Prostate gland (tissue), 2 donors: Measurements from ENCODE around the gene UPF3B.

Source experiments
- CTCF ChIP-seq, 4 experiments: fragments of 200-600 bp in 2 of 4; fragments of 450-650 bp in 2 of 4; sonication (generic) in 2 of 4; IDR thresholded peaks; 1 replicate in 3 of 4; 2 replicates in 1 of 4; pipeline ENCODE4 v1.5.1; 2016 to 2019; ENCODE audit warnings: antibody characterized with exemption in 4 of 4, mild to moderate bottlenecking in 2 of 4, moderate library complexity in 2 of 4
- POLR2A ChIP-seq: fragments of 450-650 bp; IDR thresholded peaks from one replicate; pipeline ENCODE4 v1.6.1; 2016; ENCODE audit warnings: antibody characterized with exemption, mild to moderate bottlenecking
- POLR2AphosphoS5 ChIP-seq: sonication (generic); formaldehyde crosslinking; IDR thresholded peaks from one replicate; pipeline ENCODE4 v1.6.1; 2017; ENCODE audit warnings: antibody characterized with exemption

- TF ChIP-seq POLR2A (peak; percentile 70), CTCF (IDR thresholded peaks at IDR 0.05) (peak in 1 of 4 experiments; percentile 14), POLR2AphosphoS5 (peak; percentile 87)
Measured at GRCh38 chrX:119852382-119853353, at the start of gene UPF3B.
